PC-3 (cell line): ENCODE data around the gene FOXP1.

Source experiments
- CTCF ChIP-seq: fragments of 300-600 bp; sonication (generic); conservative IDR thresholded peaks from 2 replicates; pipeline ENCODE4 v1.5.1; 2017; ENCODE audit warnings: antibody characterized with exemption, low read depth, mild to moderate bottlenecking, low read length
- EZH2 ChIP-seq: fragments of 300-600 bp; sonication (generic); IDR thresholded peaks from one replicate; pipeline ENCODE4 v1.6.1; 2017; ENCODE audit warnings: antibody characterized with exemption, mild to moderate bottlenecking, low read length; ENCODE audit not compliant: unreplicated experiment
- EZH2phosphoT487 ChIP-seq: fragments of 300-600 bp; sonication (generic); IDR thresholded peaks from 2 replicates; pipeline ENCODE4 v1.6.1; 2018; ENCODE audit warnings: mild to moderate bottlenecking, antibody characterized with exemption, low read length, borderline replicate concordance

DNA sequence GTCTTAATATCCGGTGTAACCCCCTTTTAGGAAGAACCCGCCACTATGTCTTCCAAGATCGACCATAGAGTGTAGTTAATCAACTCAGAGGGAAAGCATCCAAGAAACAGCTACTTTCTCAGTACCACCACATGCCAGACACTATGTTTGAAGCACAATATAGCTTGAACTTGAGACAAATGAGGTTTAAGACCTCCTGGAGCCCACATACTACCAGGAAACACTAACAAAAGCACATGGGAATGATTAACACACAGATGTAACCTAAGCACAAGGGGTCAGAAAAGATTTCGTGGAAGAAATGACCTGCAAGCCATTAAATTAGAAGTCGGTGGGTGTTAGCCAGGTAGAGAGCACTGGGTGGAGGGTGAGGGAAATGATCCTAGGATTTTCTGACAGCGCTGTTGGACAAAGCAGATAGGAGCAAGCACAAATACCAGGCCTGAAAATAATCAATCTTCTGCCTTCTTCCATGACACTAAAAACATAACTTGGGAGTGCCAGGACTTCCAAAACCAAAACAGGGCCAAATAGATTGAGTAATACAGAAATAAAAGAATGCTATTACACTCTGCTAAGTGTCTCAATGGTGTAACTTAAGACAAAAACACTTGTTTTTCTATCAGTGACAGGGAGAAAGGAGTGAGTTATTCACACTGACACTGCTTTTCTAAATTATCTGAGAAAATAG is 213.7 kb downstream of the FOXP1 start:
- TF ChIP-seq CTCF (no peak), EZH2phosphoT487 (no peak), EZH2 (no peak)
